Breast epithelium (tissue), 4 donors: Measurements from ENCODE around the gene CYFIP2. TPM values are rescaled to one million over a fixed set of nuclear protein-coding genes. Genes with fewer than 3 reads are reported as not detected.

Experiments
- DNase-seq, 2 donors: peaks; one replicate each; pipeline ENCODE4 v3.0.0-alpha.2; 2019; ENCODE audit warnings: low spot score in 2 of 2
- H3K27ac ChIP-seq, 2 donors: fragments of 200-600 bp; sonication (generic) in 1 of 2; one replicate each; pipeline ENCODE4 v1.5.1; 2016 to 2019; ENCODE audit warnings: mild to moderate bottlenecking in 1 of 2
- H3K27me3 ChIP-seq, 2 donors: fragments of 200-600 bp; sonication (generic) in 1 of 2; one replicate each; pipeline versions ENCODE4 v1.5.1 to v1.6.0; 2017 to 2019; ENCODE audit warnings: control low read depth in 1 of 2, mild to moderate bottlenecking in 1 of 2
- H3K36me3 ChIP-seq: fragments of 200-600 bp; one replicate; pipeline ENCODE4 v1.5.1; 2019
- H3K4me1 ChIP-seq, 2 donors: fragments of 200-600 bp; sonication (generic); one replicate each; pipeline ENCODE4 v1.5.1; 2016 to 2019; ENCODE audit warnings: control low read depth in 1 of 2
- H3K4me3 ChIP-seq, 3 donors: fragments of 200-600 bp; sonication (generic); 1 replicate in 2 of 3; 2 replicates in 1 of 3; pipeline ENCODE4 v1.5.1; 2016 to 2019; ENCODE audit warnings: mild to moderate bottlenecking in 3 of 3, moderate library complexity in 2 of 3
- H3K9me3 ChIP-seq, 2 donors: fragments of 200-600 bp; sonication (generic) in 1 of 2; one replicate each; pipeline ENCODE4 v1.5.1; 2016 to 2019; ENCODE audit warnings: control low read depth in 1 of 2
- POLR2A ChIP-seq: fragments of 450-650 bp; IDR thresholded peaks from one replicate; pipeline ENCODE4 v1.6.1; 2016; ENCODE audit warnings: antibody characterized with exemption, mild to moderate bottlenecking, moderate library complexity
- POLR2AphosphoS5 ChIP-seq, 3 donors: sonication (generic); formaldehyde crosslinking; IDR thresholded peaks; one replicate each; pipeline ENCODE4 v1.6.1; 2017; ENCODE audit warnings: antibody characterized with exemption in 3 of 3
- intact Hi-C: fragments of 100-400 bp; cut with DNase I; formaldehyde crosslinking; loops from one replicate; pipeline ENCODE4 v1.15.1; 2023; ENCODE audit warnings: low total_unique reads
- total RNA-seq, 3 donors: library from RNA; depleted of rRNA; stranded (reverse); fragments of >200 nt; gene quantifications; one replicate each; pipeline ENCODE4 v1.1.0, GENCODE V29; 2016
- TF ChIP-seq, protein P1 (sequence below), 3 donors: fragments of 450-650 bp; IDR thresholded peaks; one replicate each; pipeline ENCODE4 v1.5.1; 2016 to 2017; ENCODE audit warnings: antibody characterized with exemption in 3 of 3, mild to moderate bottlenecking in 3 of 3, moderate library complexity in 3 of 3

The CYFIP2 gene
- total RNA-seq, 3 donors from 2014 or later: 6.2 to 15.5 (median 12.1) TPM

DNA sequence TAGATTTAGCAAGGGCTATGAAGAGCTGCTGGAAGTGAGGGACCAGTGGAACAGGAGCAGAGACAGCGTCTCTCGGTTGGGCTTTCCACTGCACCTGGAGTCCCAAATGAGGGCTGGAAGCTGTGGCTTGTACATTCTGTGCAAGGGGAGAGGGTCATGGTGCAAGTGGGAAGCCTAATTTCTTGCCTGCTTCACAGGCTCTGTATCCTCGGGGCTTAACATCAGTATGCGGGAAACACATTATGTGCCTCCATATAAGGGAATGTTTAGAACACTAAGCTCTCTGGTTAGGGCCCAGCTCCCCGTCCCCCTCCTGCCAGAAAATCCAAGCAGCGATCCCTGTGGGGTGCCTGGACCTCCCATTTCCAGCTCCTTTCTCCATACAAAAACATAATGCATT, 105.0 kb downstream of the CYFIP2 start:
- no peaks in the 10 kb centered on the region for H3K4me1 ChIP-seq
- DNase-seq: no peak
- intact Hi-C loops: no loop called here
- H3K36me3 ChIP-seq: no peaks in the 10 kb centered on the region
- H3K4me3 ChIP-seq: no peak overlapping the region
- TF ChIP-seq POLR2A (no peak), POLR2AphosphoS5 (IDR thresholded peaks at IDR 0.05) (no peak)
- TF ChIP-seq, protein P1, sequence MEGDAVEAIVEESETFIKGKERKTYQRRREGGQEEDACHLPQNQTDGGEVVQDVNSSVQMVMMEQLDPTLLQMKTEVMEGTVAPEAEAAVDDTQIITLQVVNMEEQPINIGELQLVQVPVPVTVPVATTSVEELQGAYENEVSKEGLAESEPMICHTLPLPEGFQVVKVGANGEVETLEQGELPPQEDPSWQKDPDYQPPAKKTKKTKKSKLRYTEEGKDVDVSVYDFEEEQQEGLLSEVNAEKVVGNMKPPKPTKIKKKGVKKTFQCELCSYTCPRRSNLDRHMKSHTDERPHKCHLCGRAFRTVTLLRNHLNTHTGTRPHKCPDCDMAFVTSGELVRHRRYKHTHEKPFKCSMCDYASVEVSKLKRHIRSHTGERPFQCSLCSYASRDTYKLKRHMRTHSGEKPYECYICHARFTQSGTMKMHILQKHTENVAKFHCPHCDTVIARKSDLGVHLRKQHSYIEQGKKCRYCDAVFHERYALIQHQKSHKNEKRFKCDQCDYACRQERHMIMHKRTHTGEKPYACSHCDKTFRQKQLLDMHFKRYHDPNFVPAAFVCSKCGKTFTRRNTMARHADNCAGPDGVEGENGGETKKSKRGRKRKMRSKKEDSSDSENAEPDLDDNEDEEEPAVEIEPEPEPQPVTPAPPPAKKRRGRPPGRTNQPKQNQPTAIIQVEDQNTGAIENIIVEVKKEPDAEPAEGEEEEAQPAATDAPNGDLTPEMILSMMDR (IDR thresholded peaks at IDR 0.05): no peak
- no peak overlapping the region for H3K27ac ChIP-seq
- H3K27me3 ChIP-seq: no peaks in the 10 kb centered on the region
- H3K9me3 ChIP-seq: no peaks in the 10 kb centered on the region

DNA sequence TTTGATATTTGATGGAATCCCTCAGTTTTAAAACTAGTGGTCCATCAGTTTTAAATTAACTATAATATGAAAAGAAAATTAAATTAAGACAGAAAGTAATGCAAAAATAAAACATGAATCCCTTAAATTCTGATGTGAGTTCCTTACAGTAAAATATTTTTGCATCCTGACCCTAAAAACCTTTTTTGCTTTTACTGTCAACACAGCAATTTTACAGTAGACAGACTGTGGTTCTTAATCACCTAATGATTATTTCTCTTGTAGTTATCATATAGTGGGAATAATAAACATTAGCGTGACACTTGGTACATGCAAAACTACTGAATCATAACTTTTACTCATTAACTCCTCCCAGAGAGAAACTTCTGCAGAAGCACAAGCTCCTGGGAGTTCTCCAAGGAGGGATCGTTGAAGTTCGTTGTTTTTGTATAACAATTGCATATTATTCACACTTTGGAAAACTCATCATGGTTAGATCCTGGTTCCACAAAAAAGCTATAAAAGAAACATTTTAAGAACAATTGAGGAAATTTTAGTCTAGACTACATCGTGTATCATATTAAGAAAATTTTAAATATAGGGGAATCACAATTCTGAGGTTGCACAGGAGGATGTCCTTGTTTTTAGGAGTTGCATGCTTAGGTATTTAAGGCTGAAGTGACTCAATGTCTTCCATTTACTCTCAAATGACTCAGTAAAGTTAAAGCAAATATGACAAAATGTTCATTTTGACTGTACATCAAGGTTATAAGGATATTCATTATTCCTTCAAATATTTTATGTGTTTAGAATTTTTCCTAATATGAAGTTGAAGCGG, 105.9 kb downstream of the CYFIP2 start:
- Histone ChIP-seq H3K4me3 (no peak overlapping the region), H3K9me3 (no peaks in the 10 kb centered on the region), H3K4me1 (no peaks in the 10 kb centered on the region), H3K27me3 (no peaks in the 10 kb centered on the region), H3K36me3 (no peaks in the 10 kb centered on the region), H3K27ac (no peak overlapping the region)
- no peak for DNase-seq
- intact Hi-C loops: no loop called here
- TF ChIP-seq, protein P1 (IDR thresholded peaks at IDR 0.05): no peak
- TF ChIP-seq POLR2AphosphoS5 (IDR thresholded peaks at IDR 0.05) (no peak), POLR2A (no peak)

DNA sequence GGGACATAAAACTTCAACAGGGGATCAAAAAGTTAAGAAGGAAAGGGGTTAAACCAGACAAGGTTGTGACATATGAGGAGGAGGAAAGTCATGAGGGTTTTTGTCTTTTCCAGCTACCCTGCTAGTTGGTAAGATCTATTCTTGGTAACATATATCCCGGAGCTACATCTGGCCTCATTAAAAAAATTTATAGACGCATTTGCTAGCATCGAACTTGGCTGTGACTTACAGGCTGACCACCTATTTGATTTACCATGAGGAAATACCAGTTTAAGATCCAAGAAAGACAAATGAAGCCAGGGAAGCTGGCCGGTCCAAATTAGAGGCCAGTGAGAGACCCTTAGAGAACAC, 106.5 kb downstream of the CYFIP2 start:
- H3K27ac ChIP-seq: no peak overlapping the region
- no peaks in the 10 kb centered on the region for H3K27me3 ChIP-seq
- H3K9me3 ChIP-seq: no peaks in the 10 kb centered on the region
- DNase-seq: no peak
- H3K36me3 ChIP-seq: no peaks in the 10 kb centered on the region
- intact Hi-C loops: no loop called here
- H3K4me1 ChIP-seq: no peaks in the 10 kb centered on the region
- H3K4me3 ChIP-seq: no peak overlapping the region
- TF ChIP-seq, protein P1 (IDR thresholded peaks at IDR 0.05): no peak
- TF ChIP-seq POLR2AphosphoS5 (IDR thresholded peaks at IDR 0.05) (no peak), POLR2A (no peak)

DNA sequence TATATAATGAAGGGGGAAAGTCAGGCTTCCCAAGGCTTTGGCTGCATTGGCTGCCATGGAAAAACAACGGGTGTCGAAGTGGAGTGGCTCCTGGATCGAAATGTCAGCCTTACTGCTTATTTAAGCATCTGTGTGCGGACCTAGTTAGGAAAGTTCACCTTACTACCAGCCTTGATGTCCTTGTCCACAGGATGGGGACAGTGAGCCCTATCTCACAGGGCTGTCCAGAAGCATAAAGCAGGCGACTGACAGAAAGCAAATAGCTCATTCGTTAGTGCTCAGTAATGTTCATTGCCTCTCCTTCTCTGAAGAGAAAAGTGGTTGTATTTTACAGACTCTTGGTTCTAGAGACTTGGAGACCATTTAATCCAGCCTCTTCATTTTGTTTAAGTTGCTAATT, 112.6 kb downstream of the CYFIP2 start:
- Histone ChIP-seq H3K4me1 (no peaks in the 10 kb centered on the region), H3K36me3 (no peaks in the 10 kb centered on the region), H3K27ac (no peak overlapping the region), H3K9me3 (no peaks in the 10 kb centered on the region), H3K4me3 (no peak overlapping the region), H3K27me3 (no peaks in the 10 kb centered on the region)
- no peak for TF ChIP-seq POLR2AphosphoS5 (IDR thresholded peaks at IDR 0.05)
- TF ChIP-seq, protein P1 (IDR thresholded peaks at IDR 0.05): no peak
- no peak for TF ChIP-seq POLR2A
- intact Hi-C loops: no loop called here
- no peak for DNase-seq

DNA sequence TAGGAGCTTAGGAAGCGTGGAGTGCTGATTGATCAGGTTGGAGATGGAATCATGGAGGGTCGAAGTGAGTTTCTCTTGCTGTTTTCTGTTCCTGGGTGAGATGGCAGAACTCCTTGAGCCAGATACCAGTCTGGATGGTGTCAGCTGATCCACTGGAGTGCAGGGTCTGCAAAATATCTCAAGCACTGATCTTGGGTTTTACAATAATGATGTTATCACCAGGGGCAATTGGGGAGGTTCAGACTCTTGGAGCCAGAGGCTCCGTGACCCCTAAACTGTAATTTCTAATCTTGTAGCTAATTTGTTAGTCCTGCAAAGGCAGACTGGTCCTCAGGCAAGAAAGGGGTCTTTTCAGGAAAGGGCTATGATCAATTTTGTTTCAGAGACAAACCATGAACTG, 114.1 kb downstream of the CYFIP2 start:
- Histone ChIP-seq H3K27me3 (no peaks in the 10 kb centered on the region), H3K27ac (no peak overlapping the region), H3K9me3 (no peaks in the 10 kb centered on the region), H3K4me3 (no peak overlapping the region), H3K36me3 (no peaks in the 10 kb centered on the region), H3K4me1 (no peaks in the 10 kb centered on the region)
- TF ChIP-seq POLR2AphosphoS5 (IDR thresholded peaks at IDR 0.05) (no peak), POLR2A (no peak)
- TF ChIP-seq, protein P1 (IDR thresholded peaks at IDR 0.05): no peak
- DNase-seq: no peak
- intact Hi-C loops: no loop called here
